GM18502 (cell line): ENCODE measurements around the gene SLC8A1.

Source experiments
- ATAC-seq: cut with Tn5 transposase; IDR thresholded peaks from one replicate; pipeline ENCODE4 v1.9.1; 2021; ENCODE audit warnings: mild to moderate bottlenecking; ENCODE audit not compliant: unreplicated experiment, poor library complexity

Gene SLC8A1

GRCh38 chr2:40363231-40363630 lies 88.7 kb downstream of the SLC8A1 start:
- no peak for ATAC-seq

GRCh38 chr2:40361478-40361877 lies 90.4 kb downstream of the SLC8A1 start:
- no peak for ATAC-seq

GRCh38 chr2:40360652-40361051 lies 91.2 kb downstream of the SLC8A1 start:
- no peak for ATAC-seq

- no peak for ATAC-seq
These were observed 92.1 kb downstream of the SLC8A1 start for GRCh38 chr2:40359811-40360210.

GRCh38 chr2:40358783-40359182 lies 93.1 kb downstream of the SLC8A1 start:
- ATAC-seq: no peak

DNA sequence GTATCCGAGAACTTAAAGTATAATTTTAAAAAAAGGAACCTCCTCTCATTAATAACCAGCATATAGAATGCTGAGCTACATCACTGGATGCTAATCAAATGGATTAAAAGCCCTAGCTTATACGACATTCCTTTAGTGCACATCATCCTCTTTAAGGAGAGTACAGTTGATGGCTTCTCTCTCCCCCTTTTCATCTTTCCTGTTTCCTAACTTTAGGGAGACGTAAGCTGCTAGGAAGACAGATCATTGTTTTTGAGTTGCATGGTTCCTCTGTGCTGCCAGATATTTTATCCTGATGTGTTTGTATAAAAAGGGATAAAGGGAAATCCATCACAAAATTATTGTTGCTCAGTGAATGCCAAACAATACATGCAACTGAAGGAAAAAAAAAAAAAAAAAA lies 94.2 kb downstream of the SLC8A1 start:
- ATAC-seq: no peak

- ATAC-seq: no peak
These were observed 96.4 kb downstream of the SLC8A1 start for GRCh38 chr2:40355451-40355850.

GRCh38 chr2:40353231-40353630 lies 98.7 kb downstream of the SLC8A1 start:
- ATAC-seq: no peak

DNA sequence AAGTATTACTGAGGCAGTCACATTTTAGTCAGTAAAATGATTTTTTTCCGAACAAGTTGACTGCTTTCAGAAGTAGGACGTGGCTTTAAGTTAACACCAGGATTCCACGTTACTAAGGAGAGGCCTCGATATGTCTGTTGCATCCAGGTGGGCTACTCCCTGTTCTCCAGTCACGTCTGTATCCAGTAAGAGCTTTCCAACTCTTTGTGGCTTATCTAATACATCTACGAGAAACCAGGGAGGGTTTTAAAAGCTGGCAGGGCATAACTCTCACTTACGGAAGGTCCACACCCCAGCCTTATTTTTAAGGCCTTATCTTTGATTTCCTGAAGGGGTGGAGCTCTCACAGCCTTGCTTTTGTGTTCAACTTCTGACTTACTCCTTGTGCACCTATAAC lies 99.2 kb downstream of the SLC8A1 start:
- ATAC-seq: no peak

GRCh38 chr2:40352041-40352702 lies 99.7 kb downstream of the SLC8A1 start:
- ATAC-seq: no peak

GRCh38 chr2:40348665-40349064 lies 103.2 kb downstream of the SLC8A1 start:
- ATAC-seq: no peak

DNA sequence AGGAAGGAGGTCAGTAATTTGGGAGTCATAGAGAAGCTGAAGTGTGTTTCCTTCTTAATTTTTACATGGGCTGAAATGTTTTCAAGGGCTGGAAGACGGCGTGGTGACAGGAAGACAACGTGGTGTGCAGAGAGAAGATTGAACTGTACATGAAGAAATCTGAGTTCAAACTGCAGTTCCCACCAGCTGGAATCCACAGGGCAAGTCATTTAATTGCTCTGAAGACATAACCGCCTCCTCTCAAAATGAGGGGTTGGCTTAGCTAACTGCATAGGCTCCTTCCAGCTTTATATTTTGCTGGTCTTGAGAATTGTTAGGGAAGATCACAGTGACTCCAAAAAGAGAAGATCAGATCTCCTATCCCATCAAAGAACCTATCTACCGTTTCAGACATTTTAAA lies 103.9 kb downstream of the SLC8A1 start:
- no peak for ATAC-seq

DNA sequence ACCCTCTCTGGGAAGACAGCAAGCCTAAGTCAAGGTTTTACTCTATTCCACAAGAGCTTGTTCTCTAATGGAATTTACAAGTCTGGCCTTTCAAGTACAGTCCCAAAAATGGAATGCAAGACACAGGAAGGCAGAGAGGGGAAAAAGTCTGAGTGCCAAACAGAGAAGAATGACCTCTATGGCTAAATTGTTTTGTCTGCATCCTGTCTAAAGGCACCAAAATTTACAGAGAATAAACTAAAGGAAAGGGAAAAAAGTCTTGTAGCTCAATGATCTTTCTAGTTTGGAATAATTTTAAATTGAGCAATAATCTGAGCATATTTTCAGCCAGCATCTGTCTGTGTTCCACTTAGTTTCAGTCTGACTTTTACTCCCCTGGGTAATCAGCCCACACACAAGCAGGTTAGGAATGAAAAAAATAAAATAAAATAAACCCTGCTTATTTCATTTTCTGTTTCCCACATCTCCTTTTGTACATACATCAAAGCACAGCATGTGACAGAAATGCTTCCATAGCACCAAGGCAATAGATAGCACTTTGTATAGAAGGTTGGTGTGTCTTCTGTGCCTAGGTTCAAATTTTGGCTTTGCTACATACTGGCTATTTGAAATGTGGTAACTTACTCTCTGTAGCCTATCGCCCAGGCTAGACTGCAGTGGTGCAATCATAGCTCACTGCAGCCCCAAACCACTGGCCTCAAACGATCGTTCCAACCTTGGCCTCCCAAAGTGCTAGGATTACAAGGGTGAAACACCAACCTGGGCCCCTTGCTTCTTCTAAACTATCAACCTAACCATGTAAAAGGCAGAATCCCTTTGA lies 105.1 kb downstream of the SLC8A1 start:
- ATAC-seq: peak; percentile 85

DNA sequence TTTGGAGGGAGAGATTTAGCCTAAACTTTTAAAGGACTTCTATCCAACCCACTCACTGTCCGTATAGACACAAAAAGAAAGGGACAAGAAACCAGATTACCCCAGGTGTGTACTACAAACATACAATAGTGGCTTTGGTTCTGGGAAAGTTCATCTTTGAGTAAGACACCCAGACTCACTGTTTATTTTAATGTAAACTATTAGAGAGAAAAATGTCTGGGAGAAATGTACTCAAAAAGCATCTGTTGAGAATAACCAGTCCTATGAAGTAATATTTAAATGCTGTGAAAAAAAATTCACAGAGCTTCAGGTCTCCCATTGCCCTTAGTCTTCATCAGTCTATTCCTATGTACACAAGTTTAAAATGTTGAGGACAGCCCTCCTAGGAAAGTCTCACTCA lies 107.5 kb downstream of the SLC8A1 start:
- no peak for ATAC-seq

DNA sequence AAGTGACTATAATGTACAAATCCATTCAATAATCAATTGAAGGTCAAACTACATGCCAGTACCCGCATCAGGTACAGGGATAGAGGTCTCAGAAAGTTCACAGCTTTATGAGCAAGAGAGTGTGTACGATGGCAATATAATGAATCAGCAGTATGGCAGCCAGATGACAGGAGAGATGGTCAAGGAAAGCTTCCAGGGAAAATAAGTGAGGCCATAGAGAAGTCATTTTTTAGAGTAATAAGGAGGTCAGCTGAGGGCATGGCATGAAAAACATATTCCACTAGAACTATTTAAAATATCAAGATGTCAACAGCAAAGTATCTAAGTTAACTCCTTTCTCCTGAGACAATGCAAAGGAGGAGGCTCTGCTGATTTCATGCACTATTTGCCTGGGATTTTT lies 108.0 kb downstream of the SLC8A1 start:
- no peak for ATAC-seq

- no peak for ATAC-seq
These were observed 110.7 kb downstream of the SLC8A1 start for GRCh38 chr2:40341198-40341597.

GRCh38 chr2:40339026-40339425 lies 112.9 kb downstream of the SLC8A1 start:
- no peak for ATAC-seq

DNA sequence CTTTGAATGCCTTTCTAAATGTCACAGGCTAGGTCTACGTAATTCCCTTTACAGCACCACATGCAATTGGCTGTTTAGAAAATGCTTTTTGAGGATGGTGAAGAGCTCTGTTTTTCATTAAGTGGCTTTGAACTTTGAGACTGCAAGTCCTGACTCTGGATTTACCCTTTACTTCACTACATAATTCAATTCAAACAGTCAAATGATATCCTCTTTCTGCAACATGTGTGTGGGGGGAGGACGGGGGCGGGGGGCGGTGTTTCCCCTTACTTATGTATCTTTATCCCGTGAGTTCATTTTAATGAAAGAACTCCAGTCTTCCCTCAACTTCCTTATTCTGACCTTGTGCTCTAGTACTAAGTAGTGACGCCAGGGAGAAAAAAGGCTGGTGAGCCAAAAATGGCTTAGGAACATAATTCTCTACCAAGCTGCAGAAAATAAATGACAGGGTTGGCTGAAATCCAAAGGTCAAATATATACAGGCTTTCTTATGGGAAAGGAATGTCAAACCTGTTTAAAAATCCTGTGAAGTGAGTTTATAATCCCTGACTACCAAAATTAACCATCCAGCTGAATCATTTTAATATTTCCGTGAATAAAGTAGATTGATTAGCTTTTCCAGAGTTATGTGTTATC lies 119.6 kb downstream of the SLC8A1 start:
- ATAC-seq: no peak

DNA sequence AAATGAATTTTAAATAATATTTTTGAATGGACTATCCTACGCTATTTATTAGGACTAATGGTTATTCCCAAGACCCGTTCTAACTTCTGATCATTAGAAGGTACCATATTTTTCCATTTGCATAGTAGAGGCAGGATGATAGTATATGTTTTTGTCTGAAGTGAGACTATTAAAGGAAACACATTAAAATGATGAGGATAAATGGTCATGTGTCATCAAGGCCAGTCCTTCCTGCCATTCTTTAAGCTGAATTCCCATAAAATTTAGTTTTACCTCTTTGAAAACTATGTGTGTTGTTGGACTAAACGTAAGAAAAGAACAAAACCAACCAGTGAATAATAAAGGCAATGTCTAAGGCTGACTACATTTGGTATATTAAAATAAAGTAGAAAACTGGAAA lies 121.8 kb downstream of the SLC8A1 start:
- no peak for ATAC-seq

- no peak for ATAC-seq
These were observed 122.2 kb downstream of the SLC8A1 start for GRCh38 chr2:40329739-40330030.

GRCh38 chr2:40325116-40325515 lies 126.8 kb downstream of the SLC8A1 start:
- no peak for ATAC-seq

- no peak for ATAC-seq
These were observed 127.2 kb downstream of the SLC8A1 start for GRCh38 chr2:40324656-40325055.
